Stimulated activated CD8-positive, alpha-beta memory T cell treated with anti-CD3 and anti-CD28 coated beads, Interleukin-2, amount 100 ng/mL, for 48 hours (primary cell): ENCODE results near the gene FKRP.
"Not testable (repeated sequence)": the region's sequence is repeated elsewhere in the genome, so short reads cannot be mapped to it uniquely, and the experiment has no call there.

ENCODE experiments used
- DNase-seq, 2 donors: peaks; one replicate each; pipeline ENCODE4 v3.0.0-alpha.2; 2020; ENCODE audit warnings: low read depth in 2 of 2

Gene FKRP

DNA sequence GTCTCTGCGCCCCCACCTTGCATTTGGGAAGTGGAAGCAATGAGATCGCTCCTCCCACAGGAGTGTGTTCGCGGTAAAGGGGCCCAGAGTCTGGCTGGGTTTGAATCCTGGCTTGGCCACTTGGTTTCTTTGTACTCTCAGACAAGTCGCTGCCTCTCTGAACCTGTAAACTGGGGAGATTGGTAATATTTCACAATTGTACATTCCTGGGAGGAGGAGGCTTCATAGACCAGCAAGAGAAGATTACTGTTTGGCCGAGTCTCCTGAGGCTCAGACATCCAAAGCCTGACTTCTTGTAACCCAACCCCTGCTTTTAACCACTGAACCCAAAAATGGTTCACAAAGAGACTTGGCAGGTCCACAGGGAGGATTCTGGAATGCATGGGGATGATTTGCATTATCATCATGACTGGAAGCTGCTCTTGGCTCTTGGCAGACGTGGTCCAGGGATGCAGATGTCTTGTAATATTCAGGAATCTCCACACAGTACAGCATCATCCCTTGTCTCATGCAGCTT, 14.0 kb downstream of the FKRP start:
- DNase-seq: no peak

DNA sequence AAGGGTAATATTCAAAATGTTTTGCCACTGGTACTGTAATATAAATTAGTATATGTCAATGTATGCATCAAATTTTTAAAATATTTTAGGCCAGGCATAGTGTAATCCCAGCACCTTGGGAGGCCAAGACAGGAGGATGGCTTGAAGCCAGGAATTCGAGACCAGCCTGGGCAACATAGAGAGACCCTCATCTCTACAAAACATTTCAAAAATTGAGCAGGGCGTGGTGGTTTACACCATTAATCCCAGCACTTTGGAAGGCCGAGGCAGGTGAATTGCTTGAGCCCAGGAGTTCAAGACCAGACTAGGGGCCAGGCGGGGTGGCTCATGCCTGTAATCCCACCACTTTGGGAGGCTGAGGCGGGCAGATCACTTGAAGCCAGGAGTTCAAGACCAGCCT, 14.5 kb downstream of the FKRP start:
- DNase-seq: no peak

DNA sequence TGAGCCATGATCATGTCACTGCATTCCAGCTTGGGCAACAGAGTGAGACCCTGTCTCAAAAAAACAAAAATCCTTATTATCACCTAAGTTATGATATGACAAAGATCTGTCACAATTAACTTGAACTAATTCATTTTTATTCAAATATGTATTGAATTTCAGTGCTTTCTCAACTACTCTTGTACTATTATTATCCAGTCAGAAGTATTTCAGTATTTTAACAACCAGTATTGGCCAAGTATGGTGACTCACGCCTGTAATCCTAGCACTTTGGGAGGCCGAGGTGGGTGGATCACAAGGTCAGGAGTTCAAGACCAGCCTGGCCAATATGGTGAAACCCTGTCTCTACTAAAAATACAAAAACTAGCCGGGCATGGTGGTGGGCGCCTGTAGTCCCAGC, 15.0 kb downstream of the FKRP start:
- DNase-seq: not testable (repeated sequence)

DNA sequence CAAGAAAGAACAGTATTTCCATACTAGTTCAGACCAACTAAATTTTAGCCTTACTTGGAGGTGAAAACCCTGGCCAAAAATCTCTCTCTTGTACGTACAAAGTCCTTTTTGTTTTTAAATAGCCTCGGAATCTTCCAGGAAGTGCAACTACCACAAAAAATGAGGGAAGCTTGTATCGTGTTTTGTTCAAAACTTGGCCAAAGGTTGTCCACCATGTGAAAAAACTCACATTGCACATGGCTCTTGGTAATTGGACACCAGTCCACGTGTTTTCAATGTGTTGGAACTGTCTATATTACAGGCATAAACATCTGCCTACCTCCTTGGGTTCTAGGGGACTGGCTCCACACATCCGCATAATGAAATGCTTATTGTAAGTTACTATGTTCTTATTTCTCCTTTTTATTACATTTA, 15.6 kb downstream of the FKRP start:
- DNase-seq: no peak

DNA sequence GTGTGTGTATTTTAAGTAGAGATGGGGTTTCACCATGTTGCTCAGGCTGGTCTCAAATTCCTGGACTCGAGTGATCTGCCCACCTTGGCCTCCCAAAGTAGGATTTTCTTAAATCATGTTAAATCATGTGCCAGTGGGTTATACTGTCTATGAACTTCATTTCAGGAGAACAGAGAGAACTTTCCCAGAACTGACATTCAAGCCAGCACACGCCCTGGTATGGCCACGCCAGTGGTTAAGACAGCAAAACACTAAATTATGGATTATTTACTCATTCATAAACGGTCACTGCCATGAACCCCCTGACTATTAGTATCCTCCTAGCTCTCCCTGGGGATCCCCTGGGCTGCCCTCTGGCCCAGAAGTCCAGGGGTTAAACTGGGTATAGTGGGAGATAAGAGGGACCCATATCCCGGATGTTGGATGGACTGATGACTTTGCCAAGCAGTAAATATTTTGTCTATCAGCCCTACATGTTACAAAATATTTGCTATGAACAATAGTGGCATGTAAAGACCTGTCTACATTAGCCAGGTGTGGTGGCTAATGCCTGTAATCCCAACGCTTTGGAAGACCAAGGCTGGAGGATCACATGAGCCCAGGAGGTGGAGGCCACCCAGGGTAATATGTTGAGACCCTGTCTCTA, 16.5 kb downstream of the FKRP start:
- no peak for DNase-seq

GRCh38 chr19:46764817-46765291, 19.0 kb downstream of the FKRP start:
- DNase-seq: no peak

GRCh38 chr19:46766569-46767317, 20.9 kb downstream of the FKRP start:
- DNase-seq: peak in 1 of 2 donors; percentile 56

DNA sequence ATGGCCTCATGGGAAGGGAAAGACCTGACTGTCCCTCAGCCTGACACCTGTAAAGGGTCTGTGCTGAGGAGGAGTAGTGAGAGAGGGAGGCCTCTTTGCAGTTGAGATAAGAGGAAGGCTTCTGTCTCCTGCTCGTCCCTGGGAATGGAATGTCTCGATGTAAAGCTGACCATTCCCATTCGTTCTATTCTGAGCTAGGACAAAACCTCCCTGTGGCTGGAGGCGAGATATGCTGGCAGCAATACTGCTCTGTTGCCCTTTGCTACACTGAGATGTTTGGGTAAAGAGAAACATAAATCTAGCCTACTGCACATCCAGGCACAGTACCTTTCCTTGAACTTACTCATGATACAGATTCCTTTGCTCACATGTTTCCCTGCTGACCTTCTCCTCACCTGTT, 22.9 kb downstream of the FKRP start:
- DNase-seq: not testable (repeated sequence)

DNA sequence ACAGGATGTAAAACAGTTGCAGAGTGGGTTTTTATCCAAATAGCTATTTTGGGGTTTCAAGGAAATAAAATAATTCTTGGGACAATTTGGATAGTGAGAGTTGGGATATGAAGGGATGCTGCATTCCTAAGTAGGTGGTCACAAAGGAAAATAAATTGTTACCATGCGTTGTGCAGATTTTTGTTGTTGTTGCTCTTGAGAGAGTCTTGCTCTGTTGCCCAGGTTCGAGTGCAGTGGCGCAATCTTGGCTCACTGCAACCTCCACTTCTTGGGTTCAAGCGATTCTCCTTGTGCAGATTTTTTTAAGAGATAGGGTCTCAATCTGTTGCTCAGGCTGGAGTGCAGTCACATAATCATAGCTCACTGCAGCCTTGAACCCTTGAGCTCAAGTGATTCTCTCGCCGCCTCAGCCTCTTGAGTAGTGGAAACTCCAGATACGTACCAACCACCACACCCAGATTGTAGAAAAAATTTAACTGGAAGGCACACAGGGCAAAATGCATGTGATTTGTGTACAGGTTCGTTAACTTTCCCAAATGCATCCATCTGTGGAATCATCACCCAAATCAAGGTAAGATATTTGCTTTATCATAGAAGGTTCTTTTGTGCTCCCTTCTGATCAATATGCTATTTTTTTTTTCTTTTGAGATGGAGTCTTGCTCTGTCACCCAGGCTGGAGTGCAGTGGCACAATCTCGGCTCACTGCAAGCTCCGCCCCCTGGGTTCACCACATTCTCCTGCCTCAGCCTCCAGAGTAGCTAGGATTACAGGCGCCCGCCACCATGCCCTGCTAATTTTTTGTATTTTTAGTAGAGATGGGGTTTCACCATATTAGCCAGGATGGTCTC, 26.5 kb downstream of the FKRP start:
- no peak for DNase-seq

- DNase-seq: no peak
Measured at GRCh38 chr19:46773018-46773399, 27.2 kb downstream of the FKRP start.

- no peak for DNase-seq
Measured at GRCh38 chr19:46775642-46776258, 29.9 kb downstream of the FKRP start.

- DNase-seq: peak in 1 of 2 donors; percentile 34
Measured at GRCh38 chr19:46776927-46777911, 31.4 kb downstream of the FKRP start.

GRCh38 chr19:46777956-46778645, 32.2 kb downstream of the FKRP start:
- DNase-seq: not testable (repeated sequence)

- no peak for DNase-seq
Measured at GRCh38 chr19:46782355-46783019, 36.6 kb downstream of the FKRP start.

GRCh38 chr19:46783670-46784069, 37.8 kb downstream of the FKRP start:
- no peak for DNase-seq

DNA sequence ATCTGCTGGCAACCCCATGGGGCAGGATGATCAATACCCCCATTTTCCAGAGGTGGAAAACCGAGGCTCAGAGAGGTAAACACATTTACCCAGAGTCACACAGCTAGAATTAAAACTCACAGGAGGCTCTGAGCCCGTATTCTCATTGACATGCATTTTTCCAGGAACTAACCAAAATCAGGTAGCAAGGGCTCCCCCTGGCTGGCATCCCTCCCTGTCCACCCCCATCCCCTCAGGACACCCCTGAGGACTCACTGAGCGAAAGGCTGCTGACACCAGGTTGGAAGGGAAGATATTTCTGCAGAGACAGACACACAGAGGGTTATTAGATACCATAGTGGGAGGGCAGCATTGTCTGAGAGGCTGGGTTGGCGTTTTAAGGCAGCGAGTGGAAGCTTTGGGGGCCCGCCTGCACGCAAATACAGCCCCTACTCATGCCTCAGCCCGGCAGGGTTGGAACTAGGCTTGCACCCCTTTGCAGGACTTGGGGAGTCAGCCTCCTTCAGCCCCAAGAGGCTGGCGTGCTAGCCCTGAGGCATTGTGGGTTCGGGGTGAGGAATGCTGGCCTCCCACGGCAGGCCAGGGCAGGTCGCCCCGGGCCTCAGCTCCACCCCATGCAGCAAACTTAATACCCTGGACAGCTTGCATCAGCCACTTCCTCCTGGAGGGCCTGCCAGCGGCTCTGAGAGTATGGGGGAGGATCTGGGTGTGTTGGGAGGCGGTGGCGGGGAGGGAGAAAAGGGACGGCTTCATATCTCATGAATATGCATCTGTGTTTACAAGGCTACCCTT, 38.6 kb downstream of the FKRP start:
- peak; percentile 63 to 67 for DNase-seq

GRCh38 chr19:46785054-46785979, 39.5 kb downstream of the FKRP start:
- DNase-seq: no peak

GRCh38 chr19:46785980-46786235, 40.1 kb downstream of the FKRP start:
- DNase-seq: no peak
